ENCODE data around the gene SLC6A18.

DNA sequence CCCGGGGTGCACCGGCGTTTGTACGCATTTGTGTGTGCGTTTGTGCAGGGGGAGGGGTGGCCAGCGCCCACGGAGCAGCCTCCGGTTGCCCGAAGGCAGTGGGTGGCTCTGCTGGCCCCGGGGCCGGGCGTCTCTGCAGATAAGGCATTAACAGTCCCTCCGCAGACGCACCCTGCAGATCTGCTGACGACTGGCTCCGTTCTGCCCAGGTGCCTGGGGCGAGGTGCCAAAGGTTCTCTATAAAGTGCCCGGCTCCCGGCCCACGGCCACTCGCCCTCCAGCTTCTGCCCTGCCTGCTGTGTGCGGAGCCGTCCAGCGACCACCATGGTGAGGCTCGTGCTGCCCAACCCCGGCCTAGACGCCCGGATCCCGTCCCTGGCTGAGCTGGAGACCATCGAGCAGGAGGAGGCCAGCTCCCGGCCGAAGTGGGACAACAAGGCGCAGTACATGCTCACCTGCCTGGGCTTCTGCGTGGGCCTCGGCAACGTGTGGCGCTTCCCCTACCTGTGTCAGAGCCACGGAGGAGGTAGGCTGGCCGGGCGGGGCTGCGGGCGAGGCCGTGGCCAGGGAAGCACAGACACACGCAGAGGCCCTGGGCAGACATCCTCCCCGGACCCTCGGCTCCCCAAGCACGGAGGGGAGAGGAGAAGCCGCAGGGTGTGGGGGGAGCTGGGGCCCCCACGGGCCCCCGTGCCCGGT, 23.7 kb upstream of the SLC6A18 start, which contains the start of gene SLC6A19:
- TF ChIP-seq, protein P1, sequence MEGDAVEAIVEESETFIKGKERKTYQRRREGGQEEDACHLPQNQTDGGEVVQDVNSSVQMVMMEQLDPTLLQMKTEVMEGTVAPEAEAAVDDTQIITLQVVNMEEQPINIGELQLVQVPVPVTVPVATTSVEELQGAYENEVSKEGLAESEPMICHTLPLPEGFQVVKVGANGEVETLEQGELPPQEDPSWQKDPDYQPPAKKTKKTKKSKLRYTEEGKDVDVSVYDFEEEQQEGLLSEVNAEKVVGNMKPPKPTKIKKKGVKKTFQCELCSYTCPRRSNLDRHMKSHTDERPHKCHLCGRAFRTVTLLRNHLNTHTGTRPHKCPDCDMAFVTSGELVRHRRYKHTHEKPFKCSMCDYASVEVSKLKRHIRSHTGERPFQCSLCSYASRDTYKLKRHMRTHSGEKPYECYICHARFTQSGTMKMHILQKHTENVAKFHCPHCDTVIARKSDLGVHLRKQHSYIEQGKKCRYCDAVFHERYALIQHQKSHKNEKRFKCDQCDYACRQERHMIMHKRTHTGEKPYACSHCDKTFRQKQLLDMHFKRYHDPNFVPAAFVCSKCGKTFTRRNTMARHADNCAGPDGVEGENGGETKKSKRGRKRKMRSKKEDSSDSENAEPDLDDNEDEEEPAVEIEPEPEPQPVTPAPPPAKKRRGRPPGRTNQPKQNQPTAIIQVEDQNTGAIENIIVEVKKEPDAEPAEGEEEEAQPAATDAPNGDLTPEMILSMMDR (IDR thresholded peaks at IDR 0.05): no peak
- TF ChIP-seq POLR2A (IDR thresholded peaks at IDR 0.05): no peak
